HG02885 (cell line): ENCODE measurements around the gene CTCFL.
"Not testable (repeated sequence)": the region's sequence is repeated elsewhere in the genome, so short reads cannot be mapped to it uniquely, and the experiment has no call there.

Source experiments
- ATAC-seq: cut with Tn5 transposase; IDR thresholded peaks from one replicate; pipeline ENCODE4 v1.9.1; 2021; ENCODE audit warnings: mild to moderate bottlenecking; ENCODE audit not compliant: unreplicated experiment, poor library complexity

Gene CTCFL

GRCh38 chr20:57484772-57485171, 40.2 kb downstream of the CTCFL start:
- ATAC-seq = no peak

- peak; percentile 35 for ATAC-seq
Observed at GRCh38 chr20:57483287-57484050, 41.5 kb downstream of the CTCFL start.

- ATAC-seq = no peak
Observed at GRCh38 chr20:57482796-57483195, 42.1 kb downstream of the CTCFL start.

GRCh38 chr20:57482148-57482547, 42.8 kb downstream of the CTCFL start:
- ATAC-seq = no peak

GRCh38 chr20:57481281-57481711, 43.6 kb downstream of the CTCFL start:
- peak; percentile 20 for ATAC-seq

GRCh38 chr20:57480444-57481160, 44.3 kb downstream of the CTCFL start:
- ATAC-seq = peak; percentile 77

- no peak for ATAC-seq
Observed at GRCh38 chr20:57479196-57479595, 45.7 kb downstream of the CTCFL start.

- no peak for ATAC-seq
Observed at GRCh38 chr20:57478176-57478575, 46.8 kb downstream of the CTCFL start.

GRCh38 chr20:57476641-57477461, 48.1 kb downstream of the CTCFL start:
- ATAC-seq = no peak

- ATAC-seq = no peak
Observed at GRCh38 chr20:57476084-57476526, 48.8 kb downstream of the CTCFL start.

GRCh38 chr20:57475388-57476083, 49.4 kb downstream of the CTCFL start:
- ATAC-seq = no peak

GRCh38 chr20:57474816-57475215, 50.1 kb downstream of the CTCFL start:
- ATAC-seq = no peak

GRCh38 chr20:57474205-57474604, 50.7 kb downstream of the CTCFL start:
- ATAC-seq = no peak

- ATAC-seq = peak; percentile 61
Observed at GRCh38 chr20:57473246-57474048, 51.5 kb downstream of the CTCFL start.

GRCh38 chr20:57472474-57472873, 52.5 kb downstream of the CTCFL start:
- ATAC-seq = not testable (repeated sequence)

GRCh38 chr20:57471496-57472372, 53.2 kb downstream of the CTCFL start:
- ATAC-seq = no peak

GRCh38 chr20:57470666-57471495, 54.1 kb downstream of the CTCFL start:
- ATAC-seq = no peak

- ATAC-seq = no peak
Observed at GRCh38 chr20:57470212-57470522, 54.8 kb downstream of the CTCFL start.
